ENCODE measurements around the gene CHAMP1.

DNA sequence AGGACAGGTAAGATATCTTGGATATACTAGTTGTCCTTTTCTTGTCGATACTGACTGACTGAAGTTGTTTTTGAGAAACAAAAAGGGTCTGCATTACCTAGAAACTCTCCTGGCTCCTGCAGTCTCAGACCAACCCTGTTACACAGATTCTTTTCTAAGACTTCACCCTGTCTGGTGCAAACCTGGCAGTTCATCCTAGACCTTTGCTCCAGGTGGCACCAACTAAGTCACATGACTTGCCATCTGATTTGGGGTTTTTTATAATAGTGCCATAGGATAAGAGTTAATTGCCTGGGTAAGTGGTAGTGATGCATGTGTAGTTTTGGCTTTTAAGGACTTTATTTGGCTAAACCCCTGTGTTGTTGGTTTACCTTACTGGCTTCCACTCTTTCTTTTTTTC lies 14.3 kb downstream of the CHAMP1 start:
- TF ChIP-seq, protein P1, sequence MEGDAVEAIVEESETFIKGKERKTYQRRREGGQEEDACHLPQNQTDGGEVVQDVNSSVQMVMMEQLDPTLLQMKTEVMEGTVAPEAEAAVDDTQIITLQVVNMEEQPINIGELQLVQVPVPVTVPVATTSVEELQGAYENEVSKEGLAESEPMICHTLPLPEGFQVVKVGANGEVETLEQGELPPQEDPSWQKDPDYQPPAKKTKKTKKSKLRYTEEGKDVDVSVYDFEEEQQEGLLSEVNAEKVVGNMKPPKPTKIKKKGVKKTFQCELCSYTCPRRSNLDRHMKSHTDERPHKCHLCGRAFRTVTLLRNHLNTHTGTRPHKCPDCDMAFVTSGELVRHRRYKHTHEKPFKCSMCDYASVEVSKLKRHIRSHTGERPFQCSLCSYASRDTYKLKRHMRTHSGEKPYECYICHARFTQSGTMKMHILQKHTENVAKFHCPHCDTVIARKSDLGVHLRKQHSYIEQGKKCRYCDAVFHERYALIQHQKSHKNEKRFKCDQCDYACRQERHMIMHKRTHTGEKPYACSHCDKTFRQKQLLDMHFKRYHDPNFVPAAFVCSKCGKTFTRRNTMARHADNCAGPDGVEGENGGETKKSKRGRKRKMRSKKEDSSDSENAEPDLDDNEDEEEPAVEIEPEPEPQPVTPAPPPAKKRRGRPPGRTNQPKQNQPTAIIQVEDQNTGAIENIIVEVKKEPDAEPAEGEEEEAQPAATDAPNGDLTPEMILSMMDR (IDR thresholded peaks at IDR 0.05): no peak
- TF ChIP-seq EZH2 (IDR thresholded peaks at IDR 0.05) (no peak), EZH2phosphoT487 (IDR thresholded peaks at IDR 0.05) (no peak)
